ENCODE data around the gene LRRC36. TPM values are rescaled to one million over a fixed set of nuclear protein-coding genes. Genes with fewer than 3 reads are reported as not detected.

Gene LRRC36
- total RNA-seq (2021; fragmentation: NEBNext Ultra II Directional; extraction: Animal tissue kit (Norgen Biotek cat#: 25700)): not detected
- long read RNA-seq: 0 reads

DNA sequence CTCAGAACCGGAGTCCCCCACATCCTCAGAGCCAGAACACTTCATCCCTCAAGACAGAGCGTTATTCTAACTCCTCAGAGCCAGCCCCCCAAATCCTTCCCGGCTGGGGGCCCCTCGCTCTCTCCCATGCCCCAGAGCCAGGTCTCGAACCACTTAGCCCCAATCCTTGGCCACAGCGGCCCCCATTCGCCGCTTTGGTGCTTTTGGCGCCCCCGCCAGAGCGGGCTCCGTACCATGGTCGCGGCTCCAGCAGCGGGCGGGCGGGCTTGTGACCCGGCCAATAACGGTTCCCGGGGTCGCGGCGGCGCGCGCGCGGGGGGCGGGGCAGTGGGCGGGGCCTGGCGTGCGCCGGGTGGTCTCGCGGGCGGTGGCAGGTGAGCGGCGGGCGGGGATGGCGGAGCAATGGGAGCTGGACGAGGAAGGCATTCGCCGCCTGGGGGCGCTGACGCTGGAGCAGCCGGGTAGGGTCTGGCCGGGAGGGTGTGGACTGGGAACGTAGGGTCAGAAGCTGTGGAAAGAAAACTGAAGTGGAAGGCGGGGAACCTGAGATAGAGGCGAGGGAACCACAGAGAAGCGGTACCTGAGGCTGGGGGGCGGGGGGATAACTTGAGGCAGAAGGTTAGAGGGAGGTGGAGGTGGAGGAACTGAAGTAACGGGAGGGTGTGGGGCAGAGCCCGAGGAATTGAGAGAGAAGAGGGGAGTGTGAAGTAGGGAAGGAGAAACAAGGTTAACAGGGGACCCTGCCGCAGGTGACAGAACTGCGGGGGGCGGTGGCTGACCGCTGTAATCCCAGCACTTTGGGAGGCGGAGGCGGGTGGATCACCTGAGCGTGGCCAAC lies at the start of gene LRRC36, which contains the start of gene KCTD19:
LRRC36 (plus strand) TSS at position 344 of the 838 bp plus-strand sequence; CDS start at position 392, 48 bp downstream.
KCTD19 (minus strand) TSS at position 270 of the 838 bp plus-strand sequence; CDS start at position 236, 34 bp downstream.
- peaks cover 13% of the 10 kb centered on the region for H3K4me1 Mint-ChIP-seq (ENCODE audit: low read depth)
- TF ChIP-seq CTCF (IDR thresholded peaks at IDR 0.05): peak; percentile 51; the same call in 1 of the 2 replicates
- H3K27me3 Mint-ChIP-seq (ENCODE audit: insufficient read depth): peaks cover 18% of the 10 kb centered on the region
- H3K36me3 Mint-ChIP-seq (ENCODE audit: low read depth): no peaks in the 10 kb centered on the region
- no peak for DNase-seq
- peak within 1 kb of the TSS; percentile 34; the same call in 1 of the 2 replicates for H3K4me3 Mint-ChIP-seq
- no peak within 1 kb of the TSS for H3K27ac Mint-ChIP-seq
- no peaks in the 10 kb centered on the region for H3K9me3 Mint-ChIP-seq

DNA sequence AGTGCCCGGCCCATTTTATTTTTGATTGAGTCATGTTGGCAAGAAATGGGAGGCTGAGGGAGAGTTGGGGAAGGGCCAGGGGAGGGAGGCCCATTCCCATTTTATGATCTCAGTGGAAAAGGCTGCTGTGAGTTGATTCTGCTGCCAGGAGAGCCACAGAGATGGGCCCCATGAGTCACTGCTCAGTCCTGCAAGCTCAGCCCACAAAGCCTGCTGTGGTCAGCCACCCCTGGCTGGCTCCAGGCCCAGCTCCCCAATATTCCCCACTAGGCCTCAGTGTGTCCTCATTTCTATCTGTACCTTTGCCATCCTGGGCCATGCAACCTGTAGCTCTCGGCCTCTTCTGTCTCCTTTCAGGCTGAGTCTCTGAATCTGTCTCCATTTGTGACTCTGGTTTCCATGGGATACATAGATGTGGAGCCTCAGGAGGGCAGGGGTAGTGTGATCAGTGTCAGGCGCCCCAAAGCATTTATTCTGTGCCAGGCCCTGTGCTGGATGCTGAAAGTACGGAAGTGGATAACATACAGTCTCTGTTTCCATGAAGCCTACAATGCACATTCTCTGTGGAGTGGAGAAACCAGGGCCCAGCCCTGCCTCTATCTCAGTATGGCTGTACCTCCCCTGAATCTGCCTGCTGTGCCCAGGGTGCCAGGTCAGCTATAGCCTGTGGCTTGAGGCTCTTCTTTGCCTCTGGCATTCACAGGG lies 49.2 kb upstream of the LRRC36 start:
- Mint-ChIP-seq H3K9me3 (no peaks in the 10 kb centered on the region), H3K4me3 (peak overlapping the region; percentile 86), H3K4me1 (ENCODE audit: low read depth) (peaks cover 27% of the 10 kb centered on the region), H3K36me3 (ENCODE audit: low read depth) (0 out of 2 replicates have a peak, but pooled peaks cover under 1% of the 10 kb centered on the region), H3K27me3 (ENCODE audit: insufficient read depth) (no peaks in the 10 kb centered on the region), H3K27ac (peak overlapping the region; percentile 99)
- peak; percentile 98 for DNase-seq
- TF ChIP-seq CTCF (IDR thresholded peaks at IDR 0.05): no peak

GRCh38 chr16:67277999-67278772 lies 48.4 kb upstream of the LRRC36 start:
- Mint-ChIP-seq H3K36me3 (ENCODE audit: low read depth) (peaks cover 8% of the 10 kb centered on the region), H3K27me3 (ENCODE audit: insufficient read depth) (peaks cover 1% of the 10 kb centered on the region; the same call in 1 of the 2 replicates), H3K9me3 (no peaks in the 10 kb centered on the region), H3K27ac (peak overlapping the region; percentile 99), H3K4me1 (ENCODE audit: low read depth) (peaks cover 33% of the 10 kb centered on the region), H3K4me3 (peak overlapping the region; percentile 86)
- DNase-seq: peak; percentile 75
- no peak for TF ChIP-seq CTCF (IDR thresholded peaks at IDR 0.05)

DNA sequence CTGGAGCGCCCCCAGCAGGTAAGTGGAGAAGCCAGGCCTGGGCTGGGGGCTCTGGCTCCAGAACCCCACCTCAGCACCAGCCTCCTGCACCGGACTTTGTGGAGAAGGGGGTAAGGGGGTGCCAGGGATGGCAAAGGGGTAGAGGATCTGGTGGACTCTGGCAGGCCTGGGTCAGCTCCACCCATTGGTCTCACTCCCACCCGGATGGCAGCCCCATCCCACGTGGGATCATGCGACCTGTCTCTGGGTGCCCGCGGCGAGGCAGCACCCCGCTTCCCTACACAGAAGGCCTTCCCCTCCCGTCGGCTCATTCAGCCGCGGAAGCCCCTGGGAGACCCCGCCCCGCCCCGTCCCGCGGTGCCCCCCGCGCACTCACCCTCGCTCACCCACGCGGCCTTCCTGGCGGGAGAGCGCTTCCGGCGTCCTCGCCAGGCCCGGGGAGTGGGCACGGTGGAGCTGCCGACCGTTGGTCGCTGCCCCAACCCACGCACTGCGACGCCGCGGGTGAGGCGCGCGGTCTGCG lies 47.8 kb upstream of the LRRC36 start:
- H3K9me3 Mint-ChIP-seq: no peaks in the 10 kb centered on the region
- H3K4me1 Mint-ChIP-seq (ENCODE audit: low read depth): peaks cover 39% of the 10 kb centered on the region
- no peak for TF ChIP-seq CTCF (IDR thresholded peaks at IDR 0.05)
- peaks cover 13% of the 10 kb centered on the region for H3K36me3 Mint-ChIP-seq (ENCODE audit: low read depth)
- H3K27ac Mint-ChIP-seq: peak overlapping the region; percentile 99
- peaks cover 4% of the 10 kb centered on the region; the same call in 1 of the 2 replicates for H3K27me3 Mint-ChIP-seq (ENCODE audit: insufficient read depth)
- H3K4me3 Mint-ChIP-seq: peak overlapping the region; percentile 86
- DNase-seq: no peak
